Measurements from ENCODE around the gene CPNE6. TPM values are rescaled to one million over a fixed set of nuclear protein-coding genes. Genes with fewer than 3 reads are reported as not detected.
A peak's percentile ranks its signal among the peaks of the same experiment; 100 is the strongest.

CPNE6 gene
- total and polyA plus RNA-seq, 2 of the 13 experiments (the other 11 are each of a cell fraction or from before 2014, with no cell fraction given): not detected

DNA sequence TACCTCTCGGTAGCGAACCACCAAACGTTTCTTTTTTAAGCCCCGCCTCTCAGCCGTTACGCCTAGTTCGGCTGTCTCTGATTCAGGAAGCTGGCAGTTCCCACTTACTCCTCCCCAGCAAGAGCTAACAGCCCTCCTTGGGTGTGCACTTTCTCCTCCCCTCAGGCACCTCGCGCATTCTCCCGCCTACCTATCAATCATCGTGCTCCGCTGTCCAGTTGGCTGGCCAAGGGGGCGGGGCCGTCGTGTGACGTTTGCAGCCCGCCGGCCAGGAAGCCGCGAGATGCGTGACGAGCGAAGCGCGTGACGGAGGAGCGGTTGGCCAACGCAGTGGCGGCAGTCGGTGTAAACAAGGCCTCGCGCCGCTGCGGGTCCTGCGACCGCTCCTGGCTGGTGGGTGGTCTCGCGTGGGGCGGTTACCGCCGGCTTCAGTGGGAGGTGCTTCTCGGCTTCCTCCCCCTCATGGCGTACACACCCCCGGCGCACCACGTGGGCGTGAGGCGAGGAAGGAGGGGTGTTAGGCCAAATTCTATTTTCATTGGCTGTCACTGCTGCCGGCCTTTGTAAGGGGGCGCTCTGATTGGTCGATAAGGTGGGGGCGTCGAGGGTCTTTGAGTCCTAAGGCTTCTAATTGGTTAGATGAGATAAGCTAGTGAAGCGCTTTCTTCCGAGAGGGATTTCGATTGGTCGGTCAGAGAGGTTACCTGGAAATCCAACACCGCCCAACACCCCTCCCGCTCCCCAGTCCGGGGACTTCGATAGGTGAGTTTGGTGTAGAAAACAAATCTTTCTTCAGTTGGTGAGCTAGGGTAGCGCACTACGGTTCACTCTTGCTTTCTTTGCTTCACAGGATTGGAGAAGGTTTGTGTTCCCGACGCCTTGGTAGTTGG, 43.4 kb downstream of the CPNE6 start, which contains the start of the genes DCAF11 and NRL (continued):
- TF ChIP-seq, protein P1, sequence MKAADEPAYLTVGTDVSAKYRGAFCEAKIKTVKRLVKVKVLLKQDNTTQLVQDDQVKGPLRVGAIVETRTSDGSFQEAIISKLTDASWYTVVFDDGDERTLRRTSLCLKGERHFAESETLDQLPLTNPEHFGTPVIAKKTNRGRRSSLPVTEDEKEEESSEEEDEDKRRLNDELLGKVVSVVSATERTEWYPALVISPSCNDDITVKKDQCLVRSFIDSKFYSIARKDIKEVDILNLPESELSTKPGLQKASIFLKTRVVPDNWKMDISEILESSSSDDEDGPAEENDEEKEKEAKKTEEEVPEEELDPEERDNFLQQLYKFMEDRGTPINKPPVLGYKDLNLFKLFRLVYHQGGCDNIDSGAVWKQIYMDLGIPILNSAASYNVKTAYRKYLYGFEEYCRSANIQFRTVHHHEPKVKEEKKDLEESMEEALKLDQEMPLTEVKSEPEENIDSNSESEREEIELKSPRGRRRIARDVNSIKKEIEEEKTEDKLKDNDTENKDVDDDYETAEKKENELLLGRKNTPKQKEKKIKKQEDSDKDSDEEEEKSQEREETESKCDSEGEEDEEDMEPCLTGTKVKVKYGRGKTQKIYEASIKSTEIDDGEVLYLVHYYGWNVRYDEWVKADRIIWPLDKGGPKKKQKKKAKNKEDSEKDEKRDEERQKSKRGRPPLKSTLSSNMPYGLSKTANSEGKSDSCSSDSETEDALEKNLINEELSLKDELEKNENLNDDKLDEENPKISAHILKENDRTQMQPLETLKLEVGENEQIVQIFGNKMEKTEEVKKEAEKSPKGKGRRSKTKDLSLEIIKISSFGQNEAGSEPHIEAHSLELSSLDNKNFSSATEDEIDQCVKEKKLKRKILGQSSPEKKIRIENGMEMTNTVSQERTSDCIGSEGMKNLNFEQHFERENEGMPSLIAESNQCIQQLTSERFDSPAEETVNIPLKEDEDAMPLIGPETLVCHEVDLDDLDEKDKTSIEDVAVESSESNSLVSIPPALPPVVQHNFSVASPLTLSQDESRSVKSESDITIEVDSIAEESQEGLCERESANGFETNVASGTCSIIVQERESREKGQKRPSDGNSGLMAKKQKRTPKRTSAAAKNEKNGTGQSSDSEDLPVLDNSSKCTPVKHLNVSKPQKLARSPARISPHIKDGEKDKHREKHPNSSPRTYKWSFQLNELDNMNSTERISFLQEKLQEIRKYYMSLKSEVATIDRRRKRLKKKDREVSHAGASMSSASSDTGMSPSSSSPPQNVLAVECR (CRISPR knock-in tag; IDR thresholded peaks at IDR 0.05; ENCODE audit: borderline replicate concordance): peak; percentile 95
- no peak for TF ChIP-seq ZNF577 (CRISPR knock-in tag; IDR thresholded peaks at IDR 0.05; ENCODE audit: borderline replicate concordance, low read depth)
- TF ChIP-seq ZNF343 (CRISPR knock-in tag; IDR thresholded peaks at IDR 0.05): peak; percentile 97
- no peak; the same call in 1 of the 2 replicates for TF ChIP-seq KMT2A (CRISPR knock-in tag; IDR thresholded peaks at IDR 0.05)
- no peak for TF ChIP-seq MTA3 (CRISPR knock-in tag; IDR thresholded peaks at IDR 0.05)
- TF ChIP-seq ZFY (CRISPR knock-in tag; IDR thresholded peaks at IDR 0.05): peak; percentile 93
- peak; percentile 96 for TF ChIP-seq ZNF563 (CRISPR knock-in tag; IDR thresholded peaks at IDR 0.05)
- TF ChIP-seq ZBTB7B (CRISPR knock-in tag; IDR thresholded peaks at IDR 0.05): peak; percentile 77
- TF ChIP-seq, protein P2, sequence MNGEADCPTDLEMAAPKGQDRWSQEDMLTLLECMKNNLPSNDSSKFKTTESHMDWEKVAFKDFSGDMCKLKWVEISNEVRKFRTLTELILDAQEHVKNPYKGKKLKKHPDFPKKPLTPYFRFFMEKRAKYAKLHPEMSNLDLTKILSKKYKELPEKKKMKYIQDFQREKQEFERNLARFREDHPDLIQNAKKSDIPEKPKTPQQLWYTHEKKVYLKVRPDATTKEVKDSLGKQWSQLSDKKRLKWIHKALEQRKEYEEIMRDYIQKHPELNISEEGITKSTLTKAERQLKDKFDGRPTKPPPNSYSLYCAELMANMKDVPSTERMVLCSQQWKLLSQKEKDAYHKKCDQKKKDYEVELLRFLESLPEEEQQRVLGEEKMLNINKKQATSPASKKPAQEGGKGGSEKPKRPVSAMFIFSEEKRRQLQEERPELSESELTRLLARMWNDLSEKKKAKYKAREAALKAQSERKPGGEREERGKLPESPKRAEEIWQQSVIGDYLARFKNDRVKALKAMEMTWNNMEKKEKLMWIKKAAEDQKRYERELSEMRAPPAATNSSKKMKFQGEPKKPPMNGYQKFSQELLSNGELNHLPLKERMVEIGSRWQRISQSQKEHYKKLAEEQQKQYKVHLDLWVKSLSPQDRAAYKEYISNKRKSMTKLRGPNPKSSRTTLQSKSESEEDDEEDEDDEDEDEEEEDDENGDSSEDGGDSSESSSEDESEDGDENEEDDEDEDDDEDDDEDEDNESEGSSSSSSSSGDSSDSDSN (CRISPR knock-in tag; IDR thresholded peaks at IDR 0.05): peak; percentile 16; the same call in 1 of the 2 replicates
- no peak for TF ChIP-seq PAWR (CRISPR knock-in tag; IDR thresholded peaks at IDR 0.05; ENCODE audit: borderline replicate concordance)
- TF ChIP-seq NFKBIZ (CRISPR knock-in tag; IDR thresholded peaks at IDR 0.05): peak; percentile 88
- TF ChIP-seq ZNF7 (CRISPR knock-in tag; IDR thresholded peaks at IDR 0.05): peak; percentile 58; the same call in 1 of the 2 replicates
- TF ChIP-seq ZNF672 (CRISPR knock-in tag; IDR thresholded peaks at IDR 0.05): no peak
- peak; percentile 73; the same call in 1 of the 2 replicates for TF ChIP-seq TSC22D2 (CRISPR knock-in tag; IDR thresholded peaks at IDR 0.05; ENCODE audit: borderline replicate concordance)
- peak; percentile 98 for TF ChIP-seq AHR (CRISPR knock-in tag; IDR thresholded peaks at IDR 0.05)
- no peak; the same call in 1 of the 2 replicates for TF ChIP-seq NCOA1 (CRISPR knock-in tag; IDR thresholded peaks at IDR 0.05)
- TF ChIP-seq, protein P3, sequence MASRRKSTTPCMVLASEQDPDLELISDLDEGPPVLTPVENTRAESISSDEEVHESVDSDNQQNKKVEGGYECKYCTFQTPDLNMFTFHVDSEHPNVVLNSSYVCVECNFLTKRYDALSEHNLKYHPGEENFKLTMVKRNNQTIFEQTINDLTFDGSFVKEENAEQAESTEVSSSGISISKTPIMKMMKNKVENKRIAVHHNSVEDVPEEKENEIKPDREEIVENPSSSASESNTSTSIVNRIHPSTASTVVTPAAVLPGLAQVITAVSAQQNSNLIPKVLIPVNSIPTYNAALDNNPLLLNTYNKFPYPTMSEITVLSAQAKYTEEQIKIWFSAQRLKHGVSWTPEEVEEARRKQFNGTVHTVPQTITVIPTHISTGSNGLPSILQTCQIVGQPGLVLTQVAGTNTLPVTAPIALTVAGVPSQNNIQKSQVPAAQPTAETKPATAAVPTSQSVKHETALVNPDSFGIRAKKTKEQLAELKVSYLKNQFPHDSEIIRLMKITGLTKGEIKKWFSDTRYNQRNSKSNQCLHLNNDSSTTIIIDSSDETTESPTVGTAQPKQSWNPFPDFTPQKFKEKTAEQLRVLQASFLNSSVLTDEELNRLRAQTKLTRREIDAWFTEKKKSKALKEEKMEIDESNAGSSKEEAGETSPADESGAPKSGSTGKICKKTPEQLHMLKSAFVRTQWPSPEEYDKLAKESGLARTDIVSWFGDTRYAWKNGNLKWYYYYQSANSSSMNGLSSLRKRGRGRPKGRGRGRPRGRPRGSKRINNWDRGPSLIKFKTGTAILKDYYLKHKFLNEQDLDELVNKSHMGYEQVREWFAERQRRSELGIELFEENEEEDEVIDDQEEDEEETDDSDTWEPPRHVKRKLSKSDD (CRISPR knock-in tag; IDR thresholded peaks at IDR 0.05; ENCODE audit: low read depth): peak; percentile 99
- peak; percentile 100 for TF ChIP-seq HOXA5 (CRISPR knock-in tag; IDR thresholded peaks at IDR 0.05)

All from HepG2 (cell line).